Adrenal gland (tissue), 5 donors: Measurements from ENCODE around the gene WWOX.

Experiments
- POLR2A ChIP-seq, 2 donors: fragments of 450-650 bp; IDR thresholded peaks; one replicate each; pipeline ENCODE4 v1.6.1; 2017; ENCODE audit warnings: antibody characterized with exemption in 2 of 2, mild to moderate bottlenecking in 2 of 2, moderate library complexity in 1 of 2
- TF ChIP-seq, protein P1 (sequence below), 6 experiments: fragments of 450-650 bp in 4 of 6; fragments of 200-600 bp in 2 of 6; sonication (generic) in 1 of 6; IDR thresholded peaks; 1 replicate in 5 of 6; 2 replicates in 1 of 6; pipeline versions ENCODE4 v1.5.1 to v1.8.0; 2016 to 2021; ENCODE audit warnings: antibody characterized with exemption in 6 of 6, mild to moderate bottlenecking in 2 of 6, moderate library complexity in 1 of 6
- donor health status: DM: no; HTN: no; CAD: no.

DNA sequence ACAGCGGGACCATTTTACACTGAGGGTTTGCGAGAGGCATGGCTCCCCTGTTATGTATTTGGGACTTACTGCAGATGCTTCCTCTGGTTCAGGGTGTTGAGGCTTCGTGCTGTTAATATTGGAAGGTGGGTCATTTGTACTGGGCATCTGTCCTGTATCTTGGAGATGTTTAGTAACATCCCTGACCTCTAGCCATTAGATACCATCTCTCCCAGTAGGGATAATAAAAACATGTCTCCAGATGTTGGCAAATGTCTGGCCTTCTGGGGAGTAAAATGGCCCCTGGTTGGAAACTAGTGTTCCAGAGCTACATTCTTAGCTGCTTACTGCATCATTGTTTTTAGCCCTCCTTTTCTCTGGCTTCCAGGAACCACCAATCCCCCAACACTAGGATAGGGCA, 388.0 kb downstream of the WWOX start:
- TF ChIP-seq, protein P1, sequence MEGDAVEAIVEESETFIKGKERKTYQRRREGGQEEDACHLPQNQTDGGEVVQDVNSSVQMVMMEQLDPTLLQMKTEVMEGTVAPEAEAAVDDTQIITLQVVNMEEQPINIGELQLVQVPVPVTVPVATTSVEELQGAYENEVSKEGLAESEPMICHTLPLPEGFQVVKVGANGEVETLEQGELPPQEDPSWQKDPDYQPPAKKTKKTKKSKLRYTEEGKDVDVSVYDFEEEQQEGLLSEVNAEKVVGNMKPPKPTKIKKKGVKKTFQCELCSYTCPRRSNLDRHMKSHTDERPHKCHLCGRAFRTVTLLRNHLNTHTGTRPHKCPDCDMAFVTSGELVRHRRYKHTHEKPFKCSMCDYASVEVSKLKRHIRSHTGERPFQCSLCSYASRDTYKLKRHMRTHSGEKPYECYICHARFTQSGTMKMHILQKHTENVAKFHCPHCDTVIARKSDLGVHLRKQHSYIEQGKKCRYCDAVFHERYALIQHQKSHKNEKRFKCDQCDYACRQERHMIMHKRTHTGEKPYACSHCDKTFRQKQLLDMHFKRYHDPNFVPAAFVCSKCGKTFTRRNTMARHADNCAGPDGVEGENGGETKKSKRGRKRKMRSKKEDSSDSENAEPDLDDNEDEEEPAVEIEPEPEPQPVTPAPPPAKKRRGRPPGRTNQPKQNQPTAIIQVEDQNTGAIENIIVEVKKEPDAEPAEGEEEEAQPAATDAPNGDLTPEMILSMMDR (IDR thresholded peaks at IDR 0.05): no peak
- TF ChIP-seq POLR2A (IDR thresholded peaks at IDR 0.05): no peak
